Neural progenitor cell (in vitro differentiated cells): ENCODE results near the gene CTNNA3. TPM values are rescaled to one million over a fixed set of nuclear protein-coding genes. Genes with fewer than 3 reads are reported as not detected.

Source experiments
- DNase-seq: peaks from one replicate; pipeline ENCODE4 v3.0.0-alpha.2; 2016; ENCODE audit warnings: low spot score
- H2AFZ ChIP-seq: fragments of 200-600 bp; sonication (generic); replicated peaks from 2 replicates; pipeline ENCODE4 v1.6.1; 2016; ENCODE audit warnings: antibody characterized with exemption
- H3F3A ChIP-seq: fragments of 200-600 bp; sonication (generic); 2 replicates; pipeline ENCODE4 v1.6.1; 2016; ENCODE audit warnings: antibody characterized with exemption, low read depth
- H3K27ac ChIP-seq: fragments of 200-600 bp; sonication (generic); 2 replicates; pipeline ENCODE4 v1.5.1; 2016; ENCODE audit warnings: mild to moderate bottlenecking
- H3K27me3 ChIP-seq: fragments of 200-600 bp; sonication (generic); 2 replicates; pipeline ENCODE4 v1.6.1; 2016; ENCODE audit warnings: mild to moderate bottlenecking, moderate library complexity
- H3K36me3 ChIP-seq: fragments of 200-600 bp; sonication (generic); 2 replicates; pipeline ENCODE4 v1.5.1; 2016
- H3K4me1 ChIP-seq: fragments of 200-600 bp; sonication (generic); 2 replicates; pipeline ENCODE4 v1.6.1; 2016; ENCODE audit warnings: mixed run types
- H3K4me2 ChIP-seq: fragments of 200-600 bp; sonication (generic); 2 replicates; pipeline ENCODE4 v1.6.1; 2016
- H3K4me3 ChIP-seq: fragments of 200-600 bp; sonication (generic); 2 replicates; pipeline ENCODE4 v1.5.1; 2016
- H3K79me2 ChIP-seq: fragments of 200-600 bp; sonication (generic); 2 replicates; pipeline ENCODE4 v1.6.1; 2016; ENCODE audit warnings: low read depth
- H3K9ac ChIP-seq: fragments of 200-600 bp; sonication (generic); 2 replicates; pipeline ENCODE4 v1.6.1; 2016
- H3K9me3 ChIP-seq: fragments of 200-600 bp; sonication (generic); 2 replicates; pipeline ENCODE4 v1.5.1; 2016; ENCODE audit warnings: low read depth
- H4K20me1 ChIP-seq: fragments of 200-600 bp; sonication (generic); 2 replicates; pipeline ENCODE4 v1.6.1; 2016; ENCODE audit warnings: low read depth
- H3K27ac Mint-ChIP-seq: 3 replicates; pipeline ENCODE4 v1.8.0; 2021; ENCODE audit warnings: mixed read lengths
- H3K27me3 Mint-ChIP-seq: 2 replicates; pipeline ENCODE4 v1.8.0; 2022; ENCODE audit warnings: low read depth, mild to moderate bottlenecking, inconsistent platforms, moderate library complexity, mixed read lengths; ENCODE audit not compliant: insufficient read depth
- H3K36me3 Mint-ChIP-seq: 3 replicates; pipeline ENCODE4 v1.8.0; 2021; ENCODE audit warnings: mixed read lengths
- H3K4me1 Mint-ChIP-seq: 3 replicates; pipeline ENCODE4 v1.8.0; 2021; ENCODE audit warnings: mixed read lengths
- H3K4me3 Mint-ChIP-seq: 3 replicates; pipeline ENCODE4 v1.8.0; 2021; ENCODE audit warnings: mild to moderate bottlenecking, moderate library complexity, mixed read lengths
- H3K9me3 Mint-ChIP-seq: 3 replicates; pipeline ENCODE4 v1.8.0; 2020; ENCODE audit warnings: mixed read lengths
- CTCF ChIP-seq: fragments of 200-600 bp; sonication (generic); IDR thresholded peaks from 2 replicates; pipeline ENCODE4 v1.5.1; 2017; ENCODE audit warnings: antibody characterized with exemption, mild to moderate bottlenecking
- EZH2 ChIP-seq: fragments of 200-600 bp; sonication (generic); IDR thresholded peaks from 2 replicates; pipeline ENCODE4 v1.6.1; 2017; ENCODE audit warnings: antibody characterized with exemption, mild to moderate bottlenecking, moderate library complexity
- EZH2phosphoT487 ChIP-seq: fragments of 200-600 bp; sonication (generic); IDR thresholded peaks from 2 replicates; pipeline ENCODE4 v1.6.1; 2017; ENCODE audit warnings: antibody characterized with exemption
- total RNA-seq: library from RNA; depleted of rRNA; stranded (reverse); fragments of >200 nt; gene quantifications from 2 replicates; pipeline ENCODE4 v1.2.3, GENCODE V29; 2015; ENCODE audit warnings: low replicate concordance

The CTNNA3 gene
- total RNA-seq, 1 donor from 2014 or later: 12.9 TPM

- Mint-ChIP-seq H3K27ac (no peak overlapping the region), H3K4me3 (no peak overlapping the region), H3K27me3 (peaks cover 6% of the 10 kb centered on the region), H3K9me3 (no peaks in the 10 kb centered on the region), H3K36me3 (no peaks in the 10 kb centered on the region), H3K4me1 (peaks cover 10% of the 10 kb centered on the region)
- Histone ChIP-seq H3K4me1 (peaks cover 39% of the 10 kb centered on the region), H3K27me3 (no peaks in the 10 kb centered on the region), H3K4me2 (no peak overlapping the region), H3F3A (peaks cover 23% of the 10 kb centered on the region), H3K79me2 (no peaks in the 10 kb centered on the region), H4K20me1 (no peaks in the 10 kb centered on the region), H3K9me3 (no peaks in the 10 kb centered on the region), H3K27ac (no peak overlapping the region), H2AFZ (no peak overlapping the region), H3K9ac (no peak overlapping the region), H3K36me3 (no peaks in the 10 kb centered on the region), H3K4me3 (no peak overlapping the region)
- TF ChIP-seq EZH2phosphoT487 (no peak), EZH2 (no peak), CTCF (no peak)
- no peak for DNase-seq
These were observed 876.3 kb downstream of the CTNNA3 start for GRCh38 chr10:66819691-66820090.

DNA sequence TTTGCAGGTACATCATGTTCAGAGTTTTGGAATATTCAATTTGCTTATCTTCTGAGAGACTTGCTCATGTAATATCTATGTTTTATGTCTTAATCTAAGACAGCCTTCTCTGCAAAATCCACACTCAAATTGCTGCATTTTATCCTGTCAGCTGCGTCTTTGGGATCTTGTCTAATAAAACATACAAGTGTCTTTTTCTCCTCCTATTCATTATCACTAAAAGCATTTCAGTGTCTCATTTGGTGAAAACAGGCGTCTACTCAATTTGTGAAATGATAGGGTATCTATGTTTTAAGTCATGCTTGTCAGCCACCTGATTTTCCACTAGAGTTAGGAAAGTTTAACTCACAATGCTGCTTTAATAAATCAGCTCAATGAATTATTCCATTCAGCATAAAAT, 882.9 kb downstream of the CTNNA3 start:
- no peaks in the 10 kb centered on the region for H4K20me1 ChIP-seq
- Mint-ChIP-seq H3K9me3 (peaks cover 2% of the 10 kb centered on the region), H3K27me3 (peaks cover 3% of the 10 kb centered on the region), H3K36me3 (no peaks in the 10 kb centered on the region), H3K4me1 (no peaks in the 10 kb centered on the region), H3K4me3 (no peak overlapping the region), H3K27ac (no peak overlapping the region)
- H3K9me3 ChIP-seq: no peaks in the 10 kb centered on the region
- no peak for TF ChIP-seq CTCF
- no peak for TF ChIP-seq EZH2phosphoT487
- no peak for TF ChIP-seq EZH2
- no peaks in the 10 kb centered on the region for H3K27me3 ChIP-seq
- H3K79me2 ChIP-seq: no peaks in the 10 kb centered on the region
- no peak overlapping the region for H3K9ac ChIP-seq
- no peak for DNase-seq
- no peak overlapping the region for H2AFZ ChIP-seq
- no peak overlapping the region for H3K4me3 ChIP-seq
- peaks cover 5% of the 10 kb centered on the region for H3K4me1 ChIP-seq
- no peak overlapping the region for H3K4me2 ChIP-seq
- no peaks in the 10 kb centered on the region for H3K36me3 ChIP-seq
- H3F3A ChIP-seq: no peaks in the 10 kb centered on the region
- H3K27ac ChIP-seq: no peak overlapping the region

DNA sequence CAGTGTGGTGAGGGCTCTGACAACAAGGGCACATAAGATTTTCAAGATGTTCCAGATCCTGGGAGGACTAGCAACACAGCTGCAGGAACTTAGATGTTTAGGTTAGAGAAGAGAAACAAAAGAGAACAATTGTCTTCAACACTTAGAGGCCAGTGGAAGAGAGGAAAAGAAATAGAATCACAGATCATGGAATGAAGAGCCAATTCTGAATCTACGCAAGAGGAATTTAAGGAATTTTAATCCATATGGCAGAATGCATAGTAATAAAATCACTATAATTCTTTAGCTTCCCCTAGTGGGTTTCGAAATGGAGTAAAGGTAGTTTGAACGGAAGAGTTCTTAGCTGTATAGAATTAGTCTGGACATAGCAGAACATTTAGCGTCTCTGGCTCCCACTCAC, 884.8 kb downstream of the CTNNA3 start:
- no peaks in the 10 kb centered on the region for H4K20me1 ChIP-seq
- H3K4me2 ChIP-seq: no peak overlapping the region
- no peaks in the 10 kb centered on the region for H3K79me2 ChIP-seq
- no peak for TF ChIP-seq EZH2
- TF ChIP-seq CTCF: no peak
- TF ChIP-seq EZH2phosphoT487: no peak
- H3F3A ChIP-seq: no peaks in the 10 kb centered on the region
- H3K4me1 ChIP-seq: peaks cover 5% of the 10 kb centered on the region
- Mint-ChIP-seq H3K36me3 (no peaks in the 10 kb centered on the region), H3K27me3 (peaks cover 3% of the 10 kb centered on the region), H3K27ac (no peak overlapping the region), H3K9me3 (peaks cover 2% of the 10 kb centered on the region), H3K4me1 (no peaks in the 10 kb centered on the region), H3K4me3 (no peak overlapping the region)
- no peak overlapping the region for H3K9ac ChIP-seq
- no peaks in the 10 kb centered on the region for H3K36me3 ChIP-seq
- H2AFZ ChIP-seq: no peak overlapping the region
- no peak overlapping the region for H3K27ac ChIP-seq
- no peak for DNase-seq
- H3K4me3 ChIP-seq: no peak overlapping the region
- H3K27me3 ChIP-seq: no peaks in the 10 kb centered on the region
- H3K9me3 ChIP-seq: no peaks in the 10 kb centered on the region

GRCh38 chr10:66809402-66809801, 886.6 kb downstream of the CTNNA3 start:
- Mint-ChIP-seq H3K4me1 (no peaks in the 10 kb centered on the region), H3K36me3 (no peaks in the 10 kb centered on the region), H3K27me3 (peaks cover 2% of the 10 kb centered on the region), H3K9me3 (peaks cover 2% of the 10 kb centered on the region), H3K27ac (no peak overlapping the region), H3K4me3 (no peak overlapping the region)
- Histone ChIP-seq H3K4me1 (peaks cover 5% of the 10 kb centered on the region), H3F3A (no peaks in the 10 kb centered on the region), H3K4me3 (no peak overlapping the region), H3K9me3 (no peaks in the 10 kb centered on the region), H4K20me1 (no peaks in the 10 kb centered on the region), H2AFZ (no peak overlapping the region), H3K4me2 (no peak overlapping the region), H3K9ac (no peak overlapping the region), H3K79me2 (no peaks in the 10 kb centered on the region), H3K36me3 (no peaks in the 10 kb centered on the region), H3K27me3 (no peaks in the 10 kb centered on the region), H3K27ac (no peak overlapping the region)
- no peak for DNase-seq
- TF ChIP-seq CTCF: no peak
